HG02938 (cell line): ENCODE data around the gene RASGRF1.

Source experiments
- ATAC-seq: cut with Tn5 transposase; IDR thresholded peaks from one replicate; pipeline ENCODE4 v1.9.1; 2021; ENCODE audit warnings: mild to moderate bottlenecking, moderate library complexity; ENCODE audit not compliant: unreplicated experiment

Gene RASGRF1

DNA sequence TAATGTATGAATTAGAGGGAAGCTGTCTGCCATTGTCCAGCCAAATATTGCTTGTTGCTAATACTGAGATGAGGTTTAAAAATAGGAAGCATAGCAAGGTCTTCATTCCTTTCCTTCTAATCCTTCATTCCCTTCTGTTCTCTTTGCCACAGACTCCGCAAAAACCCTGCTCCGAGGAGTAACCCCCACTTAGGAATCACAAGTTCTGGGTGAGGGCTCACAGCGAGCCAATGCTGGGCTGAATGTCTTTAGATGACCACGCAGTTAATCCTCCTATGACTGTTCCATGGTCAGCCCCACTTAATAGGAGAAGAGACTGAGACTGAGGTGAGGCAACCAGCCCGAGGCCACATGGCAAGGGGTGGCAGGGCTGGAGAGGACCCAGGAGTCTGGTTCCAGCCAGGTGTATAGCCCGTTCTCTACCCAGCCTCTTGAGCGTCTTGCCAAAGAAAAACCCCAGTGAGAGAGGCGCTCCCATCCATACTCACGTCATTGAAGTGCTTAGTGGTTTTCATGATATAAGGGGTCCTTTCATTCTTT, 100.8 kb downstream of the RASGRF1 start:
- ATAC-seq = no peak

DNA sequence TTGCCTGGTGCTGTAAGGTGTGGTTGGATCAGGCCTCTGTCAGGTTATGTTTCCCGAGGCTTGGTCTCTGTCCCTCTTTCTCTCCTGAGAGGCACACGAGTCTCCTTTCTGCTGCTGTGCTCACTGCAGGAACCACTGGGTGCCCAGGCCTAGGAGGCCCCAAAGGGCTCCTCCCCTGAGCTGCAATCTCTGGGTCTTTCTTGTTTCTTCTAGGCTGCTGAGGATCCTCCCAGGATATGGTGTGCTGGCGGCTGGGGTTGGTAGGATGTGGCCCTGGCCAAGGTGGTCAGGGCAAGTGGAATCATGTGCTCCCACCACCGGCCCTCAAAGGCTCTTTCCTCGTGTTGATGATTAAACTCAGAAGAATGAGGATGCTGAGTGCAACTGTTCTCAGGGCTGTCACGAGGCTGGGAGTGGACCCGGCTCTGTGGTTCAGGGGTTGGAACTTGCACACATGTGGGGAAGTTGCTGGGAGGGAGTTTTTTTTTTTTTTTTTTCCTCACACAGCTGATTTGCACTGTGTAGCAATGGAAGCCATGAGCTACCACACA, 102.1 kb downstream of the RASGRF1 start:
- ATAC-seq = peak; percentile 58

- no peak for ATAC-seq
Measured at GRCh38 chr15:78987556-78988360, 102.8 kb downstream of the RASGRF1 start.

DNA sequence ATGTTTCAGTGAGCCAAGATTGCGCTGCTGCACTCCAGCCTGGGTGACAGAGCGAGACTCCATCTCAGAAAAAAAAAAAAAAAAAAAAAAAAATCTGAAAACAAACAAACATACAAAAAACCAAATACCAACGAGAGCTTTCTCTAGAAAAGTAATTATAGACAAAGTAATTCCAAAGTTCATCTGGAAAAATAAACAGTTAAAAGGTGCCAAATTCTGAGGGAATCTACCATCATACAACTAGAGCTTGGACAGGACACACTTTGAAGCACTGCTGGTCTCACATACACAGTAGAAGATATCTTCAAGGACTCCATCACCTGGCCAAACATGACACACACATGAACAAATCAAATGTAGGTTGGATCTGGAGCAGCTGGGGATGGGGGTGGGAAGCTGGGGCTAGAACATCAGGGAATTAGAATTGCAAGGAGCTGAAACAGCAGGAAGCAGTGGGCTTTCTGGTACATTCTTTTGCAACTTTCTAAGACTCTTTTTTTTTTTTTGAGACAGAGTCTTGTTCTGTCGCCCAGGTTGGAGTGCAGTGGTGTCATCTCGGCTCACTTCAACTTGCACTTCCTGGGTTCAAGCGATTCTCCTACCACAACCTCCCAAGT, 104.6 kb downstream of the RASGRF1 start:
- no peak for ATAC-seq

GRCh38 chr15:78984041-78984440, 106.5 kb downstream of the RASGRF1 start:
- no peak for ATAC-seq

DNA sequence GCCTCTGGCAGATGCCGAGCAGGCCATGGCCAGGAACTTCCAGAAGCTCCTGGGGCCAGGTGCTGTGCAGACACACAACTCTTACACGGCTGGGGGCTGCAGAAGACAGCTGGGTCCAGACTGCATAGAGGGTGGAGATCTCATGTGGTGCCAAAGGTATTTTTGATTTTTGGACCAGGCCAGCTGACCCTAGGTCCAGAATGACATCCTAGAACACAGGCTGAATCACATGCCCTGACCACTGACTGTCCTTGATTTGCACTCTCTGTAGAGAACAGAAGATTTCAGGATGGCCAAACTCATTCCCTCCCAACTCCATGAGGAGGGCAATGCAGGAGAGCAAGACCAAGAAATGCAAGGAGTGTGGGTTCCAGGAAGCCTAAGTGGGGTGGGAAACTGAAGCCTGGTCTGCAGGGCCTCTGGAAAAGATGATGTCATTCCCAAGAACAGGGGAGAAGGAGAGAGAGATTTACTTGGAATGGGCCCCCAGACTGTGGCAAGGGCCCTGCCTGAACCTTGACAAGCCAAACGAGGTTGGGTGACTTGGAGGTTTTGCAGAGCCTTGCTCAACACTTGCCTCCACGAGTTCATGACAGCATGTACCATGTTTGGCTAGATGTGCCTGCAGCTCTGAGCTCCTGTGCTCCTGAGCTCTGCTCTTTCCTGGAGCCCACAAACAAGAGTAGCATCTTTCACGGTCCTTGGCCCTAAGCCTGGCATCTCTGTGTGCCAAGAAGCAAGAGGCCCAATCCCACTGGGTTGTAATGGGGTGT, 107.2 kb downstream of the RASGRF1 start:
- no peak for ATAC-seq

- ATAC-seq = no peak
Measured at GRCh38 chr15:78982736-78983135, 107.8 kb downstream of the RASGRF1 start.

DNA sequence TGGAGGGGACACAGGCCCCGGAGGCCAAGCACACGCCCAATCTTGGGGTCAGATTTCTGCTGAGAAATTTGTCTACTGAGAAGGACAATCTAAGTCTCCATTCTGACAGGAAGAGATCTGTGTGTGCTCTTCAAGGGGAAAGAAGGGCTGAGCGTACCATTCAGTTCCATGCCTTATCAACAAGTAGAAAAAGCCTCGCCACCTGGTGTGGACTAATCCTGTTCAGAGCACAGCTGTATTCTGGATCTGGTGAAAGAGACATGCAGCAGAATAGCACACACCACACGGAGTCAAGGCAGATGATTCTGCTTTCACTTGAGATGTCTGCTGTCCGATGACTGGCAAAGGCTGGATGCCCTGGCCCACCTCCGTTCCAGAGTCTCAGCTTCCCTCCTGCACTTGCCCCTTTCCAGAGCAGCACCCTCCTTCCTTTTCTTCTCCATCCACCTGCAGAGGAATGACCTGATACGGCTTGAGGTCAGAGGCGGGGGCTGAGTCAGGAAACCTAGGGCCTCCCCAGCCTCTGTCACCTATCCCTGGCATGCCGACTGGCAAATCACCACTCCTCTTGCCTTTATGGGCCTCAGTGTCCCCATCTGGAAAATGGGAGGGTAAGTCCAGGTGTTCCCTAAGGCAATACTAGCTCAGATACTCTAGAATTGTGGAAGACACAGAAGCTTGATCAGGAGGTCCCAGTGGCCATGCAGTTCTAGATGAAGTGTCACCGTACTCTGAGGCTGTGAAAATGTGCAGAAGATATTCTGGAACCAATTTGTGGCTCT, 108.9 kb downstream of the RASGRF1 start:
- ATAC-seq = no peak

DNA sequence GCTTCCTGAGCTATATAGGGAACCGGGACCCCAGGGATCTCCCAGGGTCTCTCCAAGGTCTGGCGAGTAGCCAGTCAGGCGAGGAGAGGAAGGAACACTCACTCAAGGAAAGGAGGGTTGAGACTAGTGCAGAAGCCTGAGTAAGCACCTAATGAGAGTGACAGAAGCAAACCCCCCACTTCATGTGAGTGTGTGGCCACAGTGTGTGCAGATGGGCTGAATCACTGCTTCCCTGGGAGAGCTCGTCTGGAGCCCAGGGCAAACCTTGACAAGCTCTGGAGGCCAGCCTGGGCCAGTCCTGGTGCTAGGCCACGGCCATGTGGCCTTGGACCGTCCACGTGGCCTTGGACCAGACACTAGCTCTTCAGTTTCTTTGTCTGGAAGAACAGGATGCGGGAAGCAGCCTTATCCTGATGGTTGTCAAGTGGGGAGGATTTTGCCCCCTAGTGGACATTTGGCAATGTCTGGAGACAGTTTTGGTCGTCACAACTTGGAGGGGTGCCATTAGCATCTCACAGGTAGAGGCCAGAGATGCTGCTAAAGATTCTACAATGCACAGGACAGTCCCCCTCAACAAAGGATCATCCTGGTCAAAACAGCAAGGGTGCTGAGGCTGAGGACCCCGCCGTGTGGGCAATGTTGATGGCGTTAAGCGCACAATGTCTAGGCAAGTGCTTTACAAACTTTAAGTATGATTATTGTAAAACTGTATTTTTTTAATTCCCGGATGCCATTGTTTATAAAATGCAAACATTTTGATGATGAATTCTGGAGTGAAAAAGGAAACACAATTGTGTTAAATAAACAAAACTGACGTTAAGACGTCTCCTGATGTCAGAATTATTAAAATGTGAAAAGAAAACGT, 110.9 kb downstream of the RASGRF1 start:
- no peak for ATAC-seq

DNA sequence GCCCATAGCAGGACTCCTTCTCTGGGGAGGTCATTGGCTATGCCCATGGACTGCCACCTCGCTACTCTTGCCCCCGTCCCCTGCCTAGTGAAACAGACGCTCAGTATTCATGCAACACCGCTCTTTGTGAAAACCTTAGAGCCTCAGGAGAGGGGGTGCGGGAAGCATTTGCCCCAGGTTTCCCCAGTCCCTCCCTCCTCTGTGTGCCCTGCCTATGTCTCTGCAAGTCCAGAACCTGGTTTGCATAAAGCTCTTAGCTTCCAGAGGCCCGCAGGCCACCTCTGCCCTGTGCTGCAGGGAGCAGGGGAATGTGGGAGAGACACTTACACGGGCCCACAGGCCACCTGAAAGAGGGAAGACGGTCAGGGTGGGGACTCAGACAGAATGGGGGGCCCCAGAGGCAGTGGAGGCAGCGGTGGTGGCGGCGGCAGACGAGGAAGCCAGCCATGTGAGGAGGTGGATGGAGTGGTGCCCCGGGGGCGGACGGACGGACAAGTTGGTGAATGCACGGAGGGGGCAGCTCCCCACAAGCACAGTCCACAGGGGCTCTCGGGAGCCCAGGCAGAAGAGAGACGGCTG, 111.9 kb downstream of the RASGRF1 start:
- ATAC-seq = no peak

DNA sequence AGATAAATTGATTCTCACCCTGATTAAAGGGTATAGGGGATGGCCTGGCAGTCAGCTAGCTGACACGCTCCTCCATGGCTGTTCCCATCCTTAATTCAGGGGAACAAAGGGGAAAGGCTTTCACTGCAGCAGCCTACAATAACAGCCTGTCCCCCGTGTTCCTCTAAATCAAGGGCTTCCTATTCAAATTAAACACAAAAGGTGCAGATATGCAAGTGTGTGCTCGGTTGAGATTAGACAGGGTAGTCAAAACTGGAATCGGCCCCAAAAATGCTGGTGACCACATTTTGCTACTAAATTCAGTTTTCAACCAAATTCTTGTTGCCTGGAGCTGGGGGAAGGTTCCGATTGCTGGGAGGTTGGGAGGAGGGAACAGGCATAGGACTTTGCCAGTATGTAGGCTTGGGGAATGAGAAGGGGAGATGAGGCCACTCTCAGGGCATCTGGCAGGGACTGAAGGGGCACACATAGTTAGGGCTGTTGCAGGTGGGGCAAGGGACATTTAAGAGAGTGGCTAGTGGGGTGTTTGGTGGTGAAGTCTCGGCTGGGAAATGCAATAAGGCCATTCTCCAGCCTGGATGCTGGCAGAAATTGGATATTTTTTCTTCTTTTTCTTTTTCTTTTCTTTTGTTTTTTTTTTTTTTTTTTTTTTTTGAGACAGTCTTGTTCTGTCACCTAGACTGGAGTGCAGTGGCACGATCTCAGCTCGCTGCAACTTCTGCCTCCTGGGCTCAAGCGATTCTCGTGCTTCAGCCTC, 112.8 kb downstream of the RASGRF1 start:
- peak; percentile 28 for ATAC-seq

DNA sequence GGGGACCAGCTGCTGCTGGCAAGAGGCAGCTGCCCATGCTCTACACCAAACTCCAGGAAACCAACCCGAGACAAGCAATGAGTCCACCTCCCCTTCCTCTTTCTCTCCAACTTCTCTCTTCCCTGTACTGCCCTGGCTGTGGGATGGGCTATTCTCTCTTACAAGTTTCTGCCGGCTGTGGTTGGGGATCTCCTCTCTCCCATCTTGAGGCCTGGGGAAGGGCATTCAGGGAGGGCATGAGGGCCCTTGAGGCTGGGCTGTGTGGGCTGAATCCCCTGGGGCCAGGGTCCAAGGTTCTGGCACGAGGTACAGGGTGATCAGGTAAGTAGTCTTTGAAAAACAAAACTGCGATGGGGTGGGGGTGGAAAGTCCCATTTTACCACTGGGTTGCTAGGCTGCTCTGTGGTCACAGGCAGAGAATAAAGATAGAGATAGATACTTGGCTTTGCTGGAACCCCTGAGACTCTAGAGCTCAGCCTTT, 113.4 kb downstream of the RASGRF1 start:
- ATAC-seq = peak; percentile 75

GRCh38 chr15:78976691-78977090, 113.9 kb downstream of the RASGRF1 start:
- no peak for ATAC-seq

DNA sequence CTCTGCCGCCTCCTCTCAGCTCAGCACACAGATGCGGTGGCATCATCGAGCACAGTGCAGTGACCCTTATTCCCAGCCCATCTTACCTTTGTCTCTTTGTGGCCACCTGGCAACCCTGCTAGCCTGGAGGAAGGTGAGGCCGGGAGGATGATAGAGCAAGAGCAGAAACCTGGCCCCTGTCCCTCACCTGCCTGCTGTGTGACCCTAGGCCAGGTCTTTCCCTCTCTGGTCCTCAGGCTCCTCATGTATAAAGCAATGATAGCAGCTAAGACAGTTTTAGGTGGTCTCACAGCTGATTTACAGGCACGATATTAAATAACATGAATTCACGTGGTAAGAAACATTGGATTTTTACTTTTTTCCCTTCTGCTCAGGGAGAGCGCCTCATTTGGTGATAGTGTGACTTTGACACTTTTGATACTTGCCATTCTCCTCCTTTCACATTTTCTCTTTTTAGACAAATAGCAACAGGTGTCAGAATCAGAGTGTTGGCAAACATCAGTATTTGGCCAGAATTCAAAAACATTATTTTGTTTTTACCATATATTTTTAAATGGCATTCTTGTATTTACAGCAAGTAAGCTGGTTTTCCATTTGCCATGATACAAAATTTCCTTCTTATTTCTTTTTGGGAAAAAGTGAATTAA, 116.2 kb downstream of the RASGRF1 start:
- no peak for ATAC-seq

GRCh38 chr15:78969687-78970349, 120.8 kb downstream of the RASGRF1 start:
- ATAC-seq = no peak

GRCh38 chr15:78968539-78969271, 121.9 kb downstream of the RASGRF1 start:
- ATAC-seq = no peak

GRCh38 chr15:78968114-78968513, 122.5 kb downstream of the RASGRF1 start:
- ATAC-seq = no peak
